AG10803 (cell line): Measurements from ENCODE around the gene COX14.

Experiments
- DNase-seq: peaks from one replicate; pipeline ENCODE4 v3.0.0; 2010; ENCODE audit warnings: low read depth
- H3K4me3 ChIP-seq: 2 replicates; pipeline ENCODE4 v1.5.1; 2011; ENCODE audit warnings: mild to moderate bottlenecking, low read length, control low read depth
- CTCF ChIP-seq: conservative IDR thresholded peaks from 2 replicates; pipeline ENCODE4 v1.5.1; 2011; ENCODE audit warnings: mild to moderate bottlenecking, low read length, control low read depth, inconsistent platforms

The COX14 gene

GRCh38 chr12:50077099-50077498, 34.9 kb upstream of the COX14 start:
- no peak overlapping the region for H3K4me3 ChIP-seq
- no peak for DNase-seq
- no peak for TF ChIP-seq CTCF

DNA sequence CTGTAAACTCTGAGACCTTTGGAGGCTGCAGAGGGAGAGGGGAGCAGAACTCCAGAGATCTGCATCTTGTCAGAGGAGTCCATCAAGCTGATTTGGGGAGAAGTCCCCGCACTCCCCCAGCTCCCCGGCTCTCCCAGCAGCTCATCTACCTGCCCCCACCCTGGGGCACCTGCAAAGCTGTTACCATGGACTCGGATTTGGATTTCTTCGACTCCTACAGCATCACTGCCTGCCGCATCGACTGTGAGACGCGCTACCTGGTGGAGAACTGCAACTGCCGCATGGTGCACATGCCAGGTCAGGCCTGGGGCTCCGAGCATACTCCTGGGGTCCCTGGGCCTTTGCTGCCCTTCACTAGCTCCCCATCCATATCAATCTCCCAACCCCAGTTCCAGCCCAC, 33.8 kb upstream of the COX14 start:
- no peak for DNase-seq
- TF ChIP-seq CTCF = no peak
- no peak overlapping the region for H3K4me3 ChIP-seq

GRCh38 chr12:50079771-50080170, 32.3 kb upstream of the COX14 start:
- no peak for TF ChIP-seq CTCF
- DNase-seq = no peak

GRCh38 chr12:50081096-50081808, 30.8 kb upstream of the COX14 start:
- H3K4me3 ChIP-seq = no peak overlapping the region
- no peak for DNase-seq

More at GRCh38 chr12:50079771-50080170, 32.3 kb upstream of the COX14 start:
- no peak overlapping the region for H3K4me3 ChIP-seq

GRCh38 chr12:50082644-50083043, 29.4 kb upstream of the COX14 start:
- H3K4me3 ChIP-seq = no peak overlapping the region
- no peak for TF ChIP-seq CTCF
- no peak for DNase-seq

More at GRCh38 chr12:50081096-50081808, 30.8 kb upstream of the COX14 start:
- TF ChIP-seq CTCF = no peak

GRCh38 chr12:50083301-50083700, 28.7 kb upstream of the COX14 start:
- no peak for TF ChIP-seq CTCF
- no peak overlapping the region for H3K4me3 ChIP-seq
- DNase-seq = peak; percentile 17

GRCh38 chr12:50084409-50084774, 27.6 kb upstream of the COX14 start:
- H3K4me3 ChIP-seq = peak overlapping the region; percentile 90
- DNase-seq = peak; percentile 20
